Astrocyte of the spinal cord (primary cell): ENCODE results near the gene ZFAND3.

ENCODE experiments used
- DNase-seq: peaks from one replicate; pipeline ENCODE4 v3.0.0; 2011; ENCODE audit warnings: low read depth, low spot score
- H3K4me3 ChIP-seq: 2 replicates; pipeline ENCODE4 v1.5.1; 2011; ENCODE audit warnings: low read depth, mild to moderate bottlenecking, low read length, moderate library complexity
- CTCF ChIP-seq: IDR thresholded peaks from 2 replicates; pipeline ENCODE4 v1.5.1; 2012; ENCODE audit warnings: low read depth, mild to moderate bottlenecking, low read length, inconsistent platforms
- in situ Hi-C: cut with HindIII; loops from 2 replicates; pipeline ENCODE4 v1.10.0; 2017; ENCODE audit warnings: low sequenced_read_pairs

The ZFAND3 gene

GRCh38 chr6:38157905-38158304, 338.4 kb downstream of the ZFAND3 start:
- no peak for TF ChIP-seq CTCF
- in situ Hi-C loops, result no loop called here
- no peak for DNase-seq
- no peak overlapping the region for H3K4me3 ChIP-seq

- no peak overlapping the region for H3K4me3 ChIP-seq
- no peak for TF ChIP-seq CTCF
- in situ Hi-C loops, result no loop called here
- no peak for DNase-seq
Observed at GRCh38 chr6:38158762-38159350, 339.3 kb downstream of the ZFAND3 start.

GRCh38 chr6:38159596-38159995, 340.1 kb downstream of the ZFAND3 start:
- in situ Hi-C loops, result no loop called here
- TF ChIP-seq CTCF, result no peak
- DNase-seq, result no peak
- H3K4me3 ChIP-seq, result no peak overlapping the region

- no peak for TF ChIP-seq CTCF
- in situ Hi-C loops, result no loop called here
- no peak overlapping the region for H3K4me3 ChIP-seq
- DNase-seq, result no peak
Observed at GRCh38 chr6:38160831-38161230, 341.3 kb downstream of the ZFAND3 start.

GRCh38 chr6:38161331-38161730, 341.8 kb downstream of the ZFAND3 start:
- H3K4me3 ChIP-seq, result no peak overlapping the region
- in situ Hi-C loops, result no loop called here
- no peak for TF ChIP-seq CTCF
- no peak for DNase-seq

GRCh38 chr6:38161754-38162492, 342.4 kb downstream of the ZFAND3 start:
- TF ChIP-seq CTCF, result no peak
- DNase-seq, result no peak
- in situ Hi-C loops, result no loop called here
- H3K4me3 ChIP-seq, result no peak overlapping the region
